ENCODE data around the gene TASP1. TPM values are rescaled to one million over a fixed set of nuclear protein-coding genes. Genes with fewer than 3 reads are reported as not detected.

Gene TASP1
- total RNA-seq, 1 donor from 2014 or later = 9.0 TPM

- H3K4me3 Mint-ChIP-seq (ENCODE audit: unreplicated experiment) = no peak overlapping the region
- TF ChIP-seq CTCF (IDR thresholded peaks at IDR 0.05) = no peak
- no peak overlapping the region for H3K27ac Mint-ChIP-seq (ENCODE audit: unreplicated experiment)
- peaks cover 5% of the 10 kb centered on the region for H3K36me3 Mint-ChIP-seq (ENCODE audit: unreplicated experiment)
- peaks cover 14% of the 10 kb centered on the region for H3K4me1 Mint-ChIP-seq (ENCODE audit: unreplicated experiment)
- no peak for DNase-seq (ENCODE audit: extremely low spot score, unreplicated experiment)
- no peaks in the 10 kb centered on the region for H3K9me3 Mint-ChIP-seq (ENCODE audit: unreplicated experiment)
- no peaks in the 10 kb centered on the region for H3K27me3 Mint-ChIP-seq (ENCODE audit: unreplicated experiment)
Observed at GRCh38 chr20:13449868-13450434, 188.8 kb downstream of the TASP1 start.

- H3K4me3 Mint-ChIP-seq (ENCODE audit: unreplicated experiment) = no peak overlapping the region
- H3K27ac Mint-ChIP-seq (ENCODE audit: unreplicated experiment) = no peak overlapping the region
- no peak for DNase-seq (ENCODE audit: extremely low spot score, unreplicated experiment)
- H3K9me3 Mint-ChIP-seq (ENCODE audit: unreplicated experiment) = no peaks in the 10 kb centered on the region
- H3K27me3 Mint-ChIP-seq (ENCODE audit: unreplicated experiment) = no peaks in the 10 kb centered on the region
- no peak for TF ChIP-seq CTCF (IDR thresholded peaks at IDR 0.05)
- H3K36me3 Mint-ChIP-seq (ENCODE audit: unreplicated experiment) = peaks cover 5% of the 10 kb centered on the region
- no peaks in the 10 kb centered on the region for H3K4me1 Mint-ChIP-seq (ENCODE audit: unreplicated experiment)
Observed at GRCh38 chr20:13447385-13448180, 191.1 kb downstream of the TASP1 start.

GRCh38 chr20:13443690-13444089, 195.0 kb downstream of the TASP1 start:
- no peak for TF ChIP-seq CTCF (IDR thresholded peaks at IDR 0.05)
- no peak for DNase-seq (ENCODE audit: extremely low spot score, unreplicated experiment)
- peaks cover 9% of the 10 kb centered on the region for H3K36me3 Mint-ChIP-seq (ENCODE audit: unreplicated experiment)
- H3K27ac Mint-ChIP-seq (ENCODE audit: unreplicated experiment) = no peak overlapping the region
- H3K4me3 Mint-ChIP-seq (ENCODE audit: unreplicated experiment) = no peak overlapping the region
- H3K4me1 Mint-ChIP-seq (ENCODE audit: unreplicated experiment) = no peaks in the 10 kb centered on the region
- peaks cover 16% of the 10 kb centered on the region for H3K9me3 Mint-ChIP-seq (ENCODE audit: unreplicated experiment)
- no peaks in the 10 kb centered on the region for H3K27me3 Mint-ChIP-seq (ENCODE audit: unreplicated experiment)

GRCh38 chr20:13442986-13443385, 195.7 kb downstream of the TASP1 start:
- peaks cover 16% of the 10 kb centered on the region for H3K9me3 Mint-ChIP-seq (ENCODE audit: unreplicated experiment)
- DNase-seq (ENCODE audit: extremely low spot score, unreplicated experiment) = no peak
- no peaks in the 10 kb centered on the region for H3K4me1 Mint-ChIP-seq (ENCODE audit: unreplicated experiment)
- no peaks in the 10 kb centered on the region for H3K27me3 Mint-ChIP-seq (ENCODE audit: unreplicated experiment)
- H3K27ac Mint-ChIP-seq (ENCODE audit: unreplicated experiment) = no peak overlapping the region
- peaks cover 9% of the 10 kb centered on the region for H3K36me3 Mint-ChIP-seq (ENCODE audit: unreplicated experiment)
- no peak overlapping the region for H3K4me3 Mint-ChIP-seq (ENCODE audit: unreplicated experiment)
- TF ChIP-seq CTCF (IDR thresholded peaks at IDR 0.05) = no peak

- H3K9me3 Mint-ChIP-seq (ENCODE audit: unreplicated experiment) = peaks cover 16% of the 10 kb centered on the region
- H3K4me1 Mint-ChIP-seq (ENCODE audit: unreplicated experiment) = no peaks in the 10 kb centered on the region
- H3K27ac Mint-ChIP-seq (ENCODE audit: unreplicated experiment) = no peak overlapping the region
- peaks cover 9% of the 10 kb centered on the region for H3K36me3 Mint-ChIP-seq (ENCODE audit: unreplicated experiment)
- no peak overlapping the region for H3K4me3 Mint-ChIP-seq (ENCODE audit: unreplicated experiment)
- DNase-seq (ENCODE audit: extremely low spot score, unreplicated experiment) = no peak
- TF ChIP-seq CTCF (IDR thresholded peaks at IDR 0.05) = no peak
- no peaks in the 10 kb centered on the region for H3K27me3 Mint-ChIP-seq (ENCODE audit: unreplicated experiment)
Observed at GRCh38 chr20:13441388-13441787, 197.3 kb downstream of the TASP1 start.
